Measurements from ENCODE around the gene BBS12.

Gene BBS12

DNA sequence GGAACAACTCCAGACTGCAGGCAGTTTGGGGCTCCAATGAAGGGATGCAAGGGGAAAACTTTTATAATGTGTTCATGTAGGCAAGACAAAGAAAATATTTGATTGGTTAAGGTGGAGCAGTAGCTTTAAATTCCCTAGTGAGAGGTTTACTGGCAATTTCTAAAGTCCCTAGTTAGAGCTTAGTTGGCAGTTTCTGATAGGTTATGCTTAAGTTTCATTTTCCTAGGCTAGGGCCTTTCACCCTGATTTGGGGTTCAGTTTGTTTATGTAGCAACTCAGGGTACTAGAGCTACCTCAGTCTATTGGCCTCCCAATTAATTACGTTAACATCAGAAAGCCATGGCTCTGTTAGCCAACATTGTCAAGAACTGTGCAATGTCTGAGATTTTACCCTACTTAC lies 14.6 kb downstream of the BBS12 start:
- WGBS: 91% methylated on average over 1 of the region's 1 CpG
- H3K9me3 ChIP-seq (ENCODE audit: insufficient read depth, low read depth, low read length): no peaks in the 10 kb centered on the region
- peaks cover 3% of the 10 kb centered on the region; the same call in 1 of the 2 replicates for H3K4me1 ChIP-seq (ENCODE audit: insufficient read depth, low read length)
- peaks cover 7% of the 10 kb centered on the region for H3K36me3 ChIP-seq (ENCODE audit: insufficient read depth, low read length)
- H3K27ac ChIP-seq (ENCODE audit: low read depth, low read length): no peak overlapping the region
- no peak overlapping the region for H3K9ac ChIP-seq (ENCODE audit: low read depth, low read length)
- H3K4me3 ChIP-seq (ENCODE audit: low read length): no peak overlapping the region
- H3K27me3 ChIP-seq (ENCODE audit: insufficient read depth, low read length): no peaks in the 10 kb centered on the region

DNA sequence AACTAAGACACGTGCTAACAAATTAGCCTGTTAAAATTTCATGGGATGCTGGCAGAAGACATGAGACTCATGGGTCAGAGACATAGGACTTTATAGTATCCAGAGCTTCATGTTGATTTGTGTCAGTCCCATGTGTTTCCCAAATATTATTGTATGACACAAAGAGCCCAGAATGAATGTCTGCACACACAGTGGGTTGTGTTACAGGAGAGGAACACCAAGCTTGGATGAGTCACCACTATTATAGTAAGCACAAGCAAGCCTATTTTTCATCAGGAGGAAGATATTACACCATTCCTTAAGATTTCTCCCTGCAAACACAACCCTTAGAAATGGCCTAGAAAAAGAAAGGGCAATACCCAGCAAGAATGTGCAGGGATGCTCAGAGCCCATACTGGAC lies 15.4 kb downstream of the BBS12 start:
- Histone ChIP-seq H3K4me1 (ENCODE audit: insufficient read depth, low read length) (peaks cover 3% of the 10 kb centered on the region; the same call in 1 of the 2 replicates), H3K27ac (ENCODE audit: low read depth, low read length) (no peak overlapping the region), H3K9ac (ENCODE audit: low read depth, low read length) (no peak overlapping the region), H3K9me3 (ENCODE audit: insufficient read depth, low read depth, low read length) (no peaks in the 10 kb centered on the region), H3K4me3 (ENCODE audit: low read length) (no peak overlapping the region), H3K27me3 (ENCODE audit: insufficient read depth, low read length) (no peaks in the 10 kb centered on the region), H3K36me3 (ENCODE audit: insufficient read depth, low read length) (no peaks in the 10 kb centered on the region)
- 100% methylated on average over 1 of the region's 1 CpG for WGBS

GRCh38 chr4:122749704-122750454 lies 17.4 kb downstream of the BBS12 start:
- Histone ChIP-seq H3K27me3 (ENCODE audit: insufficient read depth, low read length) (no peaks in the 10 kb centered on the region), H3K36me3 (ENCODE audit: insufficient read depth, low read length) (no peaks in the 10 kb centered on the region), H3K4me1 (ENCODE audit: insufficient read depth, low read length) (peaks cover 3% of the 10 kb centered on the region; the same call in 1 of the 2 replicates), H3K9me3 (ENCODE audit: insufficient read depth, low read depth, low read length) (no peaks in the 10 kb centered on the region), H3K4me3 (ENCODE audit: low read length) (no peak overlapping the region), H3K27ac (ENCODE audit: low read depth, low read length) (no peak overlapping the region), H3K9ac (ENCODE audit: low read depth, low read length) (no peak overlapping the region)
- 94% methylated on average over 5 of the region's 5 CpGs for WGBS

DNA sequence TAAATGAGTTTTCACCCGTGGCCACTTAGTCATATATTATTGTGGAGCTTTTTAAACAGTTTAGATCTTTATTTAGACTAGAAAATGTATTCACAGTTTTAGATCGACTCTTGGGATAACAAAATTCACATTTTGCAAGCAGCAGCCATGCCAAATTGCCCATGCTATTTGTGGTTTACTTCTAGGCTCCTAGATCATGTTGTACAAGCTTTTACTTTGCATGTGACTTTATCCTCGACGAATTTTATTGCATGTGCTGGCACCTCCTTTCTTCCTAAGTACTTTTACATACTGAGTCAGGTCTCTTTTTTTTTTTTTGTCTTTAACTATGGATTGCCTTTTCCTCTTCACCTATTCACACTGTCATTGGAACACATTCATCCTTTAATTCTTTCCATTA lies 23.2 kb downstream of the BBS12 start:
- WGBS: 69% methylated on average over 4 of the region's 4 CpGs
- no peaks in the 10 kb centered on the region for H3K27me3 ChIP-seq (ENCODE audit: insufficient read depth, low read length)

DNA sequence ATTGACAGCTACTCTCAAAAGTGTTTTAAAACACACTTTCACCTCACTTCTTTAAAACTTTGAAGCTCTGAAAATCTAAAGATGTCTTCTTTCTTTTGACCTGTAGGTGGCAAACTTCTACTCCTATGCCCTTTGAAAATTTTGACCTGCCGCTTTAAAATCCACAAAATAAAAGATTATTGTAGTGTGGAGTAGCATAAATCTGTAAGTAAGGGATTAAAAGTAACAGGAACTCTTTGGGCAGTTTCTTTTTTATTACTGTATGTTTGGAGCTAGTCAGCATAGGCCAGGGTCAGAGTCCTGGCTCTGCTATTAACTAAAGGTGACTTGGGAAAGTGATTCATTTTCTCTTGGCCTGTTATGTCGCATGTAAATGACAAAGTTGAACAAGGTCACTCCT lies 25.5 kb downstream of the BBS12 start:
- Histone ChIP-seq H3K27me3 (ENCODE audit: insufficient read depth, low read length) (no peaks in the 10 kb centered on the region), H3K27ac (ENCODE audit: low read depth, low read length) (no peak overlapping the region)
- 47% methylated on average over 2 of the region's 2 CpGs for WGBS

More for the DNA sequence above, 23.2 kb downstream of the BBS12 start:
- Histone ChIP-seq H3K4me1 (ENCODE audit: insufficient read depth, low read length) (peaks cover 12% of the 10 kb centered on the region; the same call in 1 of the 2 replicates), H3K9ac (ENCODE audit: low read depth, low read length) (no peak overlapping the region), H3K27ac (ENCODE audit: low read depth, low read length) (no peak overlapping the region), H3K9me3 (ENCODE audit: insufficient read depth, low read depth, low read length) (no peaks in the 10 kb centered on the region), H3K4me3 (ENCODE audit: low read length) (no peak overlapping the region), H3K36me3 (ENCODE audit: insufficient read depth, low read length) (no peaks in the 10 kb centered on the region)

DNA sequence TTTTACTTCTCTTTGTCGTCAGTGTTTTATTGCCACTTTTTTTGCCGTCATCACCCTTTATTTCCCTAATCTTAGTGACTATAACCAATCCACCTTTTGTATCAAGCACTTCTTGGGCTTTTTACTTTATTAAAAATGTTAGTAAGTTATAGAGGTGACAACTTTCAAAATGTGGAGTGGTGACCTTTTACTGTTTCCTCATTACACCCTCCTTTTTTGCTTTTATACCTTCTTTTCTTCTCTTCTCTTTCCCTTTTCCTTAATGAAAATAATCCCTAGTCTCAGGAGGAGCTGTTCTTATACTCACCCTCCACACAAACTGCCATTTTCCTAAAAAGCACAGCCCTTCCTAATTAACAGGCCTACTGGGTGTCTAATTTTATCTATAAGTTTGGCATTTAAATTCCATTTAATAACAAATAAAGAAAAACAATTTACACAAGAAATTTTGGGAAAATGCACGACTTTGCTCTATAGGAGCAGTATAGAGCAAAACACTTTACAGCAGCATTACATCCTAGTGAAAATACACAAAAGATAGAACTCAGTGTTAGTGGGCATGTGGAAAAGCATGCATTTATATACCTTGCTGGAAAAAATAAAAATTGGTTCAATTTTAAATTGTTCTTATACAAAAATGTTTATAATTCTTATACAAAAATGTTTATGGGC lies 27.3 kb downstream of the BBS12 start:
- Histone ChIP-seq H3K4me1 (ENCODE audit: insufficient read depth, low read length) (peaks cover 28% of the 10 kb centered on the region), H3K9me3 (ENCODE audit: insufficient read depth, low read depth, low read length) (no peaks in the 10 kb centered on the region), H3K27me3 (ENCODE audit: insufficient read depth, low read length) (no peaks in the 10 kb centered on the region), H3K36me3 (ENCODE audit: insufficient read depth, low read length) (no peaks in the 10 kb centered on the region), H3K9ac (ENCODE audit: low read depth, low read length) (no peak overlapping the region), H3K27ac (ENCODE audit: low read depth, low read length) (no peak overlapping the region), H3K4me3 (ENCODE audit: low read length) (no peak overlapping the region)
- WGBS: 52% methylated on average over 3 of the region's 3 CpGs

More for the DNA sequence above, 25.5 kb downstream of the BBS12 start:
- H3K9ac ChIP-seq (ENCODE audit: low read depth, low read length): no peak overlapping the region
- peaks cover 19% of the 10 kb centered on the region for H3K4me1 ChIP-seq (ENCODE audit: insufficient read depth, low read length)
- no peaks in the 10 kb centered on the region for H3K9me3 ChIP-seq (ENCODE audit: insufficient read depth, low read depth, low read length)
- H3K36me3 ChIP-seq (ENCODE audit: insufficient read depth, low read length): no peaks in the 10 kb centered on the region
- no peak overlapping the region for H3K4me3 ChIP-seq (ENCODE audit: low read length)

DNA sequence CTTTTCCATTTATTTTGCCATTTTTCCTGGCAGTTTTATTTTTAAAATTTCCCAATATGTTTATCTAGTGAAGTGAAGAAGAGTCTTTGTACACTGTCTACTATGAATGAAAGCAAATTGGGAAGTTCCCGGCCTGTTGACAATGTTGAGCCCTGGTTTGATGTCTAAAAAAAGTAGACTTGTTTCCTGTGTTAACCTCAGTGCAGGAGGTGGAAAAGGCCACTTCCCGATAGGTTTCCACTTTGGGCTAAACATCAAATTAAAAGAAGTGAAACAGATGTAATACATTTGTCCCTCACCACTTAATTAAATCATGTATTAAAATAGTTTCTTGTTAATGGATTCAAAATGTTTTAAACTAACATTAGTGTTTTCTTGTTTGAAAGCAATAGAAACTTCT lies 30.0 kb downstream of the BBS12 start:
- WGBS: 93% methylated on average over 2 of the region's 2 CpGs
- no peak overlapping the region for H3K9ac ChIP-seq (ENCODE audit: low read depth, low read length)
- peaks cover 33% of the 10 kb centered on the region for H3K4me1 ChIP-seq (ENCODE audit: insufficient read depth, low read length)
- H3K36me3 ChIP-seq (ENCODE audit: insufficient read depth, low read length): no peaks in the 10 kb centered on the region
- H3K9me3 ChIP-seq (ENCODE audit: insufficient read depth, low read depth, low read length): no peaks in the 10 kb centered on the region
- H3K27ac ChIP-seq (ENCODE audit: low read depth, low read length): no peak overlapping the region
- no peak overlapping the region for H3K4me3 ChIP-seq (ENCODE audit: low read length)
- no peaks in the 10 kb centered on the region for H3K27me3 ChIP-seq (ENCODE audit: insufficient read depth, low read length)

GRCh38 chr4:122762966-122763716 lies 30.6 kb downstream of the BBS12 start:
- Histone ChIP-seq H3K27ac (ENCODE audit: low read depth, low read length) (no peak overlapping the region), H3K4me3 (ENCODE audit: low read length) (no peak overlapping the region), H3K4me1 (ENCODE audit: insufficient read depth, low read length) (peaks cover 32% of the 10 kb centered on the region), H3K27me3 (ENCODE audit: insufficient read depth, low read length) (no peaks in the 10 kb centered on the region), H3K9me3 (ENCODE audit: insufficient read depth, low read depth, low read length) (no peaks in the 10 kb centered on the region), H3K36me3 (ENCODE audit: insufficient read depth, low read length) (no peaks in the 10 kb centered on the region), H3K9ac (ENCODE audit: low read depth, low read length) (no peak overlapping the region)
- WGBS: 88% methylated on average over 14 of the region's 14 CpGs

GRCh38 chr4:122764071-122764820 lies 31.7 kb downstream of the BBS12 start:
- H3K9me3 ChIP-seq (ENCODE audit: insufficient read depth, low read depth, low read length): no peaks in the 10 kb centered on the region

GRCh38 chr4:122764821-122765215 lies 32.3 kb downstream of the BBS12 start:
- H3K27ac ChIP-seq (ENCODE audit: low read depth, low read length): no peak overlapping the region
- no peak overlapping the region for H3K9ac ChIP-seq (ENCODE audit: low read depth, low read length)
- H3K4me3 ChIP-seq (ENCODE audit: low read length): no peak overlapping the region
- H3K27me3 ChIP-seq (ENCODE audit: insufficient read depth, low read length): no peaks in the 10 kb centered on the region
- peaks cover 28% of the 10 kb centered on the region for H3K4me1 ChIP-seq (ENCODE audit: insufficient read depth, low read length)
- WGBS: 100% methylated on average over 1 of the region's 1 CpG
- H3K9me3 ChIP-seq (ENCODE audit: insufficient read depth, low read depth, low read length): no peaks in the 10 kb centered on the region
- no peaks in the 10 kb centered on the region for H3K36me3 ChIP-seq (ENCODE audit: insufficient read depth, low read length)

More at GRCh38 chr4:122764071-122764820, 31.7 kb downstream of the BBS12 start:
- H3K27ac ChIP-seq (ENCODE audit: low read depth, low read length): no peak overlapping the region
- no peaks in the 10 kb centered on the region for H3K27me3 ChIP-seq (ENCODE audit: insufficient read depth, low read length)
- 95% methylated on average over 4 of the region's 5 CpGs for WGBS
- no peak overlapping the region for H3K4me3 ChIP-seq (ENCODE audit: low read length)
- H3K4me1 ChIP-seq (ENCODE audit: insufficient read depth, low read length): peaks cover 31% of the 10 kb centered on the region
- no peak overlapping the region for H3K9ac ChIP-seq (ENCODE audit: low read depth, low read length)
- H3K36me3 ChIP-seq (ENCODE audit: insufficient read depth, low read length): no peaks in the 10 kb centered on the region
